GM23248 (cell line): Measurements from ENCODE around the gene TMEM225. TPM values are rescaled to one million over a fixed set of nuclear protein-coding genes. Genes with fewer than 3 reads are reported as not detected.

Experiments
- DNase-seq: peaks from one replicate; pipeline ENCODE4 v3.0.0-alpha.2; 2015
- H2AFZ ChIP-seq: fragments of 200-600 bp; sonication (generic); 2 replicates; pipeline ENCODE4 v1.6.1; 2016; ENCODE audit warnings: antibody characterized with exemption
- H3F3A ChIP-seq: fragments of 200-600 bp; sonication (generic); 2 replicates; pipeline ENCODE4 v1.6.1; 2016; ENCODE audit warnings: mild to moderate bottlenecking, antibody characterized with exemption, mixed run types; ENCODE audit not compliant: insufficient read depth
- H3K27ac ChIP-seq: fragments of 200-600 bp; sonication (generic); 2 replicates; pipeline ENCODE4 v1.5.1; 2016; ENCODE audit warnings: mild to moderate bottlenecking
- H3K27me3 ChIP-seq: fragments of 200-600 bp; sonication (generic); replicated peaks from 2 replicates; pipeline ENCODE4 v1.6.1; 2016; ENCODE audit warnings: mild to moderate bottlenecking; ENCODE audit not compliant: insufficient read depth
- H3K36me3 ChIP-seq: fragments of 200-600 bp; sonication (generic); 2 replicates; pipeline ENCODE4 v1.6.1; 2016; ENCODE audit warnings: low read depth, mild to moderate bottlenecking
- H3K4me1 ChIP-seq: fragments of 200-600 bp; sonication (generic); 2 replicates; pipeline ENCODE4 v1.6.1; 2016; ENCODE audit warnings: mild to moderate bottlenecking; ENCODE audit not compliant: insufficient read depth
- H3K4me2 ChIP-seq: fragments of 200-600 bp; sonication (generic); one replicate; pipeline ENCODE4 v1.6.1; 2016; ENCODE audit warnings: mild to moderate bottlenecking; ENCODE audit not compliant: unreplicated experiment
- H3K4me3 ChIP-seq: fragments of 200-600 bp; sonication (generic); 2 replicates; pipeline ENCODE4 v1.5.1; 2016; ENCODE audit warnings: mild to moderate bottlenecking
- H3K79me2 ChIP-seq: fragments of 200-600 bp; sonication (generic); 2 replicates; pipeline ENCODE4 v1.6.1; 2016; ENCODE audit warnings: mild to moderate bottlenecking; ENCODE audit not compliant: insufficient read depth
- H3K9ac ChIP-seq: fragments of 200-600 bp; sonication (generic); 2 replicates; pipeline ENCODE4 v1.6.1; 2016; ENCODE audit warnings: mild to moderate bottlenecking
- H3K9me2 ChIP-seq: fragments of 200-600 bp; sonication (generic); 2 replicates; pipeline ENCODE4 v1.6.1; 2016; ENCODE audit warnings: mixed run types, mild to moderate bottlenecking, moderate library complexity; ENCODE audit not compliant: insufficient read depth
- H3K9me3 ChIP-seq: fragments of 200-600 bp; sonication (generic); one replicate; pipeline ENCODE4 v1.6.1; 2017; ENCODE audit warnings: low read depth
- H4K20me1 ChIP-seq: fragments of 200-600 bp; sonication (generic); 2 replicates; pipeline ENCODE4 v1.6.0; 2016; ENCODE audit not compliant: insufficient read depth
- EZH2 ChIP-seq: fragments of 200-600 bp; sonication (generic); IDR thresholded peaks from 2 replicates; pipeline ENCODE4 v1.6.1; 2018; ENCODE audit warnings: antibody characterized with exemption, mild to moderate bottlenecking; ENCODE audit not compliant: insufficient read depth, poor library complexity, severe bottlenecking
- EZH2phosphoT487 ChIP-seq: fragments of 200-600 bp; sonication (generic); IDR thresholded peaks from 2 replicates; pipeline ENCODE4 v1.6.1; 2018; ENCODE audit warnings: antibody characterized with exemption, moderate library complexity, mild to moderate bottlenecking, low read depth; ENCODE audit not compliant: insufficient read depth
- WGBS, 2 experiments: methylation state at CpG; one replicate each; pipeline ENCODE4 v1.1.6; 2015 to 2017; ENCODE audit warnings: low lambda C conversion rate in 2 of 2, low coverage in 1 of 2; ENCODE audit errors: missing lambda C conversion rate in 2 of 2; 5-methylcytosine and 5-hydroxymethylcytosine counted together
- in situ Hi-C: fragments of 300-500 bp; cut with MboI; formaldehyde crosslinking; loops from 2 replicates; pipeline ENCODE4 v1.15.0; 2020
- polyA plus RNA-seq: library from polyadenylated mRNA; unstranded; fragments of >200 nt; fragmentation: Nextera tagmentation; extraction: Ambion mirVana; gene quantifications from 2 replicates; pipeline ENCODE4 v1.2.1, GENCODE V29; 2016
- total RNA-seq: library from RNA; depleted of rRNA; stranded (reverse); fragments of >200 nt; shearing (Covaris generic); gene quantifications from 2 replicates; pipeline ENCODE4 v1.2.3, GENCODE V29; 2014; rRNA removed

TMEM225 gene
- total and polyA plus RNA-seq, 2 experiments from 2014 or later, result not detected

DNA sequence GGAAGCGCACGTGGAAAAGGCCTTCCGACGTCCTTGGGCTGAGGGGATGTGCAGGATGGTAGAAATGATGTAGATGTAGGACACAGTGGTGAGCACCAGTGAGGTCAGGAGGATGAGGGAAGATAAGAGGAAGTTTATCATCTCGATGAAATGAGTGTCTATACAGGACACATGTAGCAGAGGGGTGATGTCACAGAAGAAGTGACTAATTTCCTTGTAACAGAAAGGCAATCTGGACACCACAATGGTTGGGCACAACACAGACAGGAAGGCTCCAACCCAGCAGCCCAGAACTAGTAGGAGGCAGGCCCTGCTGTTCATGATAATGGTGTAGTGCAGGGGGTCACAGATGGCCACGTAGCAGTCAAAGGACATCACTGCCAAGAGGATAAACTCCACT, 44.3 kb downstream of the TMEM225 start:
- Histone ChIP-seq H3K9ac (no peak overlapping the region), H3K27ac (no peak overlapping the region), H3K79me2 (no peaks in the 10 kb centered on the region), H3K4me3 (no peak overlapping the region), H3K36me3 (no peaks in the 10 kb centered on the region), H3K9me2 (no peaks in the 10 kb centered on the region), H3K4me2 (no peak overlapping the region), H3F3A (no peaks in the 10 kb centered on the region), H3K27me3 (peaks cover 11% of the 10 kb centered on the region; the same call in 1 of the 2 replicates), H3K9me3 (no peaks in the 10 kb centered on the region), H4K20me1 (no peaks in the 10 kb centered on the region), H2AFZ (no peak overlapping the region), H3K4me1 (no peaks in the 10 kb centered on the region)
- 46 to 55% methylated on average over 6 of the region's 6 CpGs for WGBS, 2 experiments
- TF ChIP-seq EZH2phosphoT487 (no peak), EZH2 (no peak)
- peak; percentile 11 for DNase-seq
- in situ Hi-C loops, result no loop called here

DNA sequence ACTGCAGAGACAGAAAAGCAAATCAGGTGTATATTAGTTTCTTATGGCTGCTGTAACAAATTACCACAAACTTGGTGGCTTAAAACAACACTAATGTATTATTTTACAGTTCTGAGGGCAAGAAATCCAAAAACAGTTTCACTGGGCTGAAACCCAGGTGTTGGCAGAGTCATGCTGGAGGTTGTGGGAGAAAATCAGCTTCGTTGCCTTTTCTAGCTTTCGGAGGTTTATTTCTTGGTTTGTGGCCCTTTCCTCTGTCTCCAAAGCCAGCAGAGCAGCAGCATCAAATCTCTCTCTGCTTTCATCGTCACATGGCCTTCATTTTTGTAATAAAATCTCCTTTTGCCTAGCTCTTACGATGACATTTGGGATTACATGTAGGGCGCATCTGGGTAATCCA, 46.3 kb downstream of the TMEM225 start:
- Histone ChIP-seq H3K36me3 (no peaks in the 10 kb centered on the region), H3K79me2 (no peaks in the 10 kb centered on the region), H3K4me1 (no peaks in the 10 kb centered on the region), H3K9ac (no peak overlapping the region), H3K4me2 (no peak overlapping the region), H3F3A (no peaks in the 10 kb centered on the region), H3K9me2 (no peaks in the 10 kb centered on the region), H3K9me3 (no peaks in the 10 kb centered on the region), H2AFZ (no peak overlapping the region), H3K27me3 (0 out of 2 replicates have a peak, but pooled peaks cover 4% of the 10 kb centered on the region), H3K4me3 (no peak overlapping the region), H3K27ac (no peak overlapping the region), H4K20me1 (no peaks in the 10 kb centered on the region)
- WGBS, 2 experiments, result 39 to 46% methylated on average over 5 of the region's 5 CpGs
- in situ Hi-C loops, result no loop called here
- no peak for TF ChIP-seq EZH2
- no peak for TF ChIP-seq EZH2phosphoT487
- no peak for DNase-seq

GRCh38 chr11:123838659-123839058, 46.8 kb downstream of the TMEM225 start:
- no peaks in the 10 kb centered on the region for H4K20me1 ChIP-seq
- DNase-seq, result no peak
- H3K9ac ChIP-seq, result no peak overlapping the region
- TF ChIP-seq EZH2phosphoT487 (no peak), EZH2 (no peak)
- H3K36me3 ChIP-seq, result no peaks in the 10 kb centered on the region
- no peaks in the 10 kb centered on the region for H3K79me2 ChIP-seq
- H3K9me3 ChIP-seq, result no peaks in the 10 kb centered on the region
- no peak overlapping the region for H3K4me2 ChIP-seq
- WGBS, 2 experiments, result 13 to 14% methylated on average over 1 of the region's 1 CpG
- 0 out of 2 replicates have a peak, but pooled peaks cover 4% of the 10 kb centered on the region for H3K27me3 ChIP-seq
- no peak overlapping the region for H2AFZ ChIP-seq
- in situ Hi-C loops, result no loop called here
- H3K9me2 ChIP-seq, result no peaks in the 10 kb centered on the region
- no peak overlapping the region for H3K4me3 ChIP-seq
- no peaks in the 10 kb centered on the region for H3F3A ChIP-seq
- H3K27ac ChIP-seq, result no peak overlapping the region
- H3K4me1 ChIP-seq, result no peaks in the 10 kb centered on the region

DNA sequence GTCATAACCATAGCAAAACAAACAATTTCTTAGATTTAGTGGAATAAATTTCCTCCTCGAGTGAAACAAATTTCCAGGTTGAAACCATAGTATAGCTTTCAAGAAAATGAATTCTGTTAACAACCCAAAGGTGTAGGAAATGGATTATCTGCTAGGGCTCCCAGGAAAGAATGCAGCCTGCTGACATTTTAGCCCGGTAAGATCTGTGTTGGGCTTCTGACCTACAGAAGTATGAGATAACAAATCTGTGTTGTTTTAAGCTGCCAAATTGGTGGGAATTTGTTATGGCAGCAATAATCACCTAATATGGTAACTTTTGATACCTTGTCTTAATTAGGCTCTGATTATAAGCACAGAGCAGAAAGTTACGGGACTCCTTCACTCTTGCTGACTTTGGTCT, 47.3 kb downstream of the TMEM225 start:
- no peaks in the 10 kb centered on the region for H3K9me2 ChIP-seq
- no peak overlapping the region for H3K4me3 ChIP-seq
- WGBS, 2 experiments, result 5 to 10% methylated on average over 3 of the region's 3 CpGs
- H2AFZ ChIP-seq, result no peak overlapping the region
- no peaks in the 10 kb centered on the region for H3K4me1 ChIP-seq
- no peaks in the 10 kb centered on the region for H3F3A ChIP-seq
- H3K27ac ChIP-seq, result no peak overlapping the region
- H3K4me2 ChIP-seq, result no peak overlapping the region
- H4K20me1 ChIP-seq, result no peaks in the 10 kb centered on the region
- no peak for DNase-seq
- no peaks in the 10 kb centered on the region for H3K79me2 ChIP-seq
- H3K36me3 ChIP-seq, result no peaks in the 10 kb centered on the region
- H3K9ac ChIP-seq, result no peak overlapping the region
- TF ChIP-seq EZH2phosphoT487 (no peak), EZH2 (no peak)
- no peaks in the 10 kb centered on the region for H3K9me3 ChIP-seq
- in situ Hi-C loops, result no loop called here
- H3K27me3 ChIP-seq, result 0 out of 2 replicates have a peak, but pooled peaks cover 3% of the 10 kb centered on the region

DNA sequence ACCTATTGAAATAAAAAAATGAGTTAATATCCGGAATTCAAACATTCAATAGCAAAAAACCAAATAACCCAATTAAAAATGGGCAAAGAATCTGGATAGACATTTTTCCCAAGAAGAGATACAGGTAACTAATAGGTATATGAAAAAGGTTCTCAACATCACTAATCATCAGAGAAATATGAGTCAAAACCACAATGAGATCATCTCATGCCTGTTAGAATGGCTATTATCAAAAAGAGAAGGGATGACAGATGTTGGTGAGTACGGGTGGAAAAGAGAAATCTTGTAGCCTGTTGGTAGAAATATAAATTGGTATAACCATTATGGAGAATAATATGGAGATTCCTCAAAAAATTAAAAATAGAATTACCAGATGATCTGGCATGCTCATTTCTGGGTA, 52.4 kb downstream of the TMEM225 start:
- H3K9ac ChIP-seq, result no peak overlapping the region
- no peaks in the 10 kb centered on the region for H4K20me1 ChIP-seq
- H3K27me3 ChIP-seq, result no peaks in the 10 kb centered on the region
- H3K9me3 ChIP-seq, result no peaks in the 10 kb centered on the region
- H3K4me3 ChIP-seq, result no peak overlapping the region
- H3K36me3 ChIP-seq, result no peaks in the 10 kb centered on the region
- H3K27ac ChIP-seq, result no peak overlapping the region
- DNase-seq, result no peak
- H3F3A ChIP-seq, result no peaks in the 10 kb centered on the region
- H3K79me2 ChIP-seq, result no peaks in the 10 kb centered on the region
- H2AFZ ChIP-seq, result no peak overlapping the region
- H3K4me1 ChIP-seq, result no peaks in the 10 kb centered on the region
- H3K4me2 ChIP-seq, result no peak overlapping the region
- no peaks in the 10 kb centered on the region for H3K9me2 ChIP-seq
- in situ Hi-C loops, result no loop called here
- WGBS, 2 experiments, result 1 to 10% methylated on average over 2 of the region's 2 CpGs
- no peak for TF ChIP-seq EZH2phosphoT487
- no peak for TF ChIP-seq EZH2

Other genes starting within 250 kb of the TMEM225 start
- not detected in 2 replicates for gene SCN3B, start 231.0 kb downstream of the TMEM225 start, total RNA-seq
- 0.09 and 0.33 TPM in 2 replicates for gene SCN3B, start 231.0 kb downstream of the TMEM225 start, polyA plus RNA-seq
- gene ZNF202, start 144.0 kb downstream of the TMEM225 start, total RNA-seq, result 5.5 and 26.4 TPM in 2 replicates
- 4.5 and 5.1 TPM in 2 replicates for gene ZNF202, start 144.0 kb downstream of the TMEM225 start, polyA plus RNA-seq
- gene OR6X1, start 131.2 kb downstream of the TMEM225 start, total RNA-seq, result not detected in 2 replicates
- gene OR6X1, start 131.2 kb downstream of the TMEM225 start, polyA plus RNA-seq, result not detected in 2 replicates
- gene OR6M1, start 79.3 kb downstream of the TMEM225 start, total RNA-seq, result not detected in 2 replicates
- gene OR6M1, start 79.3 kb downstream of the TMEM225 start, polyA plus RNA-seq, result not detected in 2 replicates
- not detected in 2 replicates for gene OR8D4, start 16.5 kb upstream of the TMEM225 start, total RNA-seq
- gene OR8D4, start 16.5 kb upstream of the TMEM225 start, polyA plus RNA-seq, result not detected in 2 replicates
- not detected in 2 replicates for gene OR4D5, start 53.9 kb upstream of the TMEM225 start, total RNA-seq
- gene OR4D5, start 53.9 kb upstream of the TMEM225 start, polyA plus RNA-seq, result not detected in 2 replicates
- not detected in 2 replicates for gene OR6T1, start 58.2 kb upstream of the TMEM225 start, total RNA-seq
- not detected in 2 replicates for gene OR6T1, start 58.2 kb upstream of the TMEM225 start, polyA plus RNA-seq
- gene OR10S1, start 92.1 kb upstream of the TMEM225 start, total RNA-seq, result not detected in 2 replicates
- gene OR10S1, start 92.1 kb upstream of the TMEM225 start, polyA plus RNA-seq, result not detected in 2 replicates
- gene OR10G6, start 109.5 kb upstream of the TMEM225 start, total RNA-seq, result not detected in 2 replicates
- gene OR10G6, start 109.5 kb upstream of the TMEM225 start, polyA plus RNA-seq, result not detected in 2 replicates
- not detected in 2 replicates for gene OR10G4, start 127.3 kb upstream of the TMEM225 start, total RNA-seq
- not detected in 2 replicates for gene OR10G4, start 127.3 kb upstream of the TMEM225 start, polyA plus RNA-seq
- not detected in 2 replicates for gene OR10G9, start 137.3 kb upstream of the TMEM225 start, total RNA-seq
- not detected in 2 replicates for gene OR10G9, start 137.3 kb upstream of the TMEM225 start, polyA plus RNA-seq
- gene OR10G8, start 141.1 kb upstream of the TMEM225 start, total RNA-seq, result not detected in 2 replicates
- gene OR10G8, start 141.1 kb upstream of the TMEM225 start, polyA plus RNA-seq, result not detected in 2 replicates
- not detected in 2 replicates for gene OR10G7, start 155.7 kb upstream of the TMEM225 start, total RNA-seq
- gene OR10G7, start 155.7 kb upstream of the TMEM225 start, polyA plus RNA-seq, result not detected in 2 replicates
- gene VWA5A, start 229.8 kb upstream of the TMEM225 start, total RNA-seq, result 4.3 and 8.2 TPM in 2 replicates
- 7.4 and 7.5 TPM in 2 replicates for gene VWA5A, start 229.8 kb upstream of the TMEM225 start, polyA plus RNA-seq